GM23338 (cell line): ENCODE results near the gene BCL7C.

Experiments
- CREB1 ChIP-seq: fragments of 250-450 bp; sonication (Bioruptor Pico); IDR thresholded peaks from 2 replicates; pipeline ENCODE4 v1.5.0; 2020; ENCODE audit warnings: low read depth, mild to moderate bottlenecking, moderate library complexity
- CTCF ChIP-seq, 2 experiments: fragments of 200-600 bp in 1 of 2; sonication (generic) in 1 of 2; conservative IDR thresholded peaks; 2 replicates each; pipeline versions ENCODE4 v1.5.1 to v1.6.1; 2016 to 2017; ENCODE audit warnings: antibody characterized with exemption in 2 of 2, low read depth in 2 of 2, mild to moderate bottlenecking in 2 of 2, moderate library complexity in 1 of 2
- EZH2 ChIP-seq: fragments of 200-600 bp; sonication (generic); IDR thresholded peaks from one replicate; pipeline ENCODE4 v1.8.0; 2017; ENCODE audit warnings: antibody characterized with exemption, mild to moderate bottlenecking, low read depth; ENCODE audit not compliant: unreplicated experiment
- POLR2AphosphoS5 ChIP-seq: IDR thresholded peaks from 2 replicates; pipeline ENCODE4 v1.6.1; 2016; ENCODE audit warnings: antibody characterized with exemption, low read depth
- REST ChIP-seq: IDR thresholded peaks from one replicate; pipeline ENCODE4 v1.6.1; 2018; ENCODE audit warnings: antibody characterized with exemption; ENCODE audit not compliant: unreplicated experiment
- STAT1 ChIP-seq: IDR thresholded peaks from one replicate; pipeline ENCODE4 v1.6.1; 2016; ENCODE audit warnings: antibody characterized with exemption; ENCODE audit not compliant: unreplicated experiment

DNA sequence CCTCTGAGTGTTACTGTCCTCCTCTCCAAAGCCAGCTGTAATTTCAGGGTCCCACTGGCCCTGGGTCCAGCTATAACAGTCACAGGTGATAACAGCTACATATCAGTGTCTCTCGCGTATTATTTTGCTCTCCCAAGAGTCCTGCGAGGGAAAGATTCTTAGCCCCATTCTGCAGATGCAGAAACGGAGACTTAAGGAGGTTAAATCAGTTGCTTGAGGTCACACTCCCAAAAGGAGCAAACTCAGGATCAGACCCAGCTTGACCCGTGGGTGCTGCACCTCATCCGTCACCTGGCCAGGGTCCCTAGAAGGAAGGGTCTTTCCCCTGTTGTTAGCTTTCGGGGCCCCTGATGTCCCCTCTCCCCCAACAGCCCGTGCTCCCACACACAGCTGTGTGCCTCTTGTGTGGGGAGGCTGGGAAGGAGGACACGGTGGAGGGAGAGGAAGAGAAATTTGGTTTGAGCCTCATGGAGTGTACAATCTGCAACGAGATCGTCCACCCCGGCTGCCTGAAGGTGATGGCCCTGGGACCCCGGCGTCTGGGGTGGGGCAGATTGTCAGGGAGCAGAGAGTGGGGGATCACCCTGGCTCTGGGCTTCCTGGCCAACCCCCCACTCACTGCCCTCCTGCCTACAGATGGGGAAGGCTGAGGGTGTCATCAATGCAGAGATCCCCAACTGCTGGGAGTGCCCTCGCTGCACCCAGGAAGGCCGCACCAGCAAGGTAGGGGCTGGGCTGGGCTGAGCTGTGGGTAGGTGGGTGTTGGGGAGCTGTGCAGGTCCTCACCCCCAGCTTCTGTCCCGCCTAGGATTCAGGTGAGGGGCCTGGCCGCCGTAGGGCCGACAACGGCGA lies 33.3 kb upstream of the BCL7C start:
- TF ChIP-seq CTCF (conservative IDR thresholded peaks at IDR 0.05; ENCODE audit: low read depth in 2 of 2) = no peak
- no peak for TF ChIP-seq STAT1
- no peak for TF ChIP-seq EZH2
- no peak for TF ChIP-seq REST
- TF ChIP-seq CREB1 (CRISPR knock-in tag) = no peak
- no peak for TF ChIP-seq POLR2AphosphoS5
